Stimulated activated effector memory CD8-positive, alpha-beta T cell treated with anti-CD3 and anti-CD28 coated beads, Interleukin-12 subunit alpha, Interleukin-12 subunit beta, amount 100 ng/mL, for 72 hours (primary cell): ENCODE data around the gene CASP9.
"Not testable (repeated sequence)": the region's sequence is repeated elsewhere in the genome, so short reads cannot be mapped to it uniquely, and the experiment has no call there.

Experiments used
- ATAC-seq: fragments of 150-1000 bp; cut with Tn5 transposase; 2 replicates; pipeline ENCODE4 v1.10.0; 2021
- DNase-seq, 2 donors: peaks; one replicate each; pipeline ENCODE4 v3.0.0; 2021 to 2022; ENCODE audit warnings: low spot score in 2 of 2
- H3K27ac Mint-ChIP-seq: one replicate; pipeline ENCODE4 v1.8.0; 2022; ENCODE audit warnings: mild to moderate bottlenecking, mixed read lengths
- H3K36me3 Mint-ChIP-seq: one replicate; pipeline ENCODE4 v1.8.0; 2022; ENCODE audit warnings: mild to moderate bottlenecking, mixed read lengths
- H3K4me1 Mint-ChIP-seq: one replicate; pipeline ENCODE4 v1.8.0; 2022; ENCODE audit warnings: mixed read lengths
- H3K4me3 Mint-ChIP-seq: one replicate; pipeline ENCODE4 v1.8.0; 2022; ENCODE audit warnings: mild to moderate bottlenecking, mixed read lengths
- H3K9me3 Mint-ChIP-seq: one replicate; pipeline ENCODE4 v1.8.0; 2022; ENCODE audit warnings: mixed read lengths

The CASP9 gene

DNA sequence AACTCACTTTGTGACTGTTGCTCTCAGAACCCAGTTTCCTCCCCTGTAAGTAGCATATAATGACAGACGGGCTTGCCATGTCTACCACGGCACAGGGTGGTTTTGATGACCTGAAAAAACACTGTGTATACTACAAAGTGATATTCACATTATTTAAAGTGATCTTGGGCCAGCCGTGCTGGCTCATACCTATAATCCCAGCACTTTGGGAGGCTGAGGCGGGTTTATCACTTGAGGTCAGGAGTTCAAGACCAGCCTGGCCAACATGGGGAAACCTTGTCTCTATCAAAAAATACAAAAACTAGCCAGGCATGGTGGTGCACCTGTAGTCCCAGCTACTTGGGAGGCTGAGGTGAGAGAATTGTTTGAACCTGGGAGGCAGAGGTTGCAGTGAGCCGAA is 9.5 kb downstream of the CASP9 start:
- H3K9me3 Mint-ChIP-seq, DNase-seq, H3K4me3 Mint-ChIP-seq: not testable (repeated sequence)
- peaks cover 22% of the 10 kb centered on the region for H3K4me1 Mint-ChIP-seq
- peak; percentile 29 for ATAC-seq
- peak overlapping the region; percentile 84 for H3K27ac Mint-ChIP-seq
- peaks cover 47% of the 10 kb centered on the region for H3K36me3 Mint-ChIP-seq

DNA sequence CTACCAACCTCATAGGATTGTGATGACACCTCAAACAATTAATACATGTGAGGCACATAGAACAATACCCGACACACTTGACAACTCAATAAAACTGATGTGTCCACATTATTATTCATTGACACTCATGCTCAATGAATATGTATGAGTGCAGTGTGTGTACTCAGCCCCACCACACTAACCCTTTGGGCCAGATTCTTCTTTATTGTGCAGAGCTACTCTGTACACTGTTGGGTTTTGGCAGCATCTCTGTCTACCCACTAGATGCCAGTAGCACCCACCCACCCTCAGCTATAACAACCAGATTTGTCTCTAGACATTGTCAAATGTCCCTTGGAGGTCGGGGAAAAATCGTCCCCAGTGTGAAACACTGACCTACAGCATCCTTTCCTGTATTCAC is 10.1 kb downstream of the CASP9 start:
- DNase-seq, result no peak
- ATAC-seq, result no peak
- peak overlapping the region; percentile 84 for H3K27ac Mint-ChIP-seq
- no peaks in the 10 kb centered on the region for H3K9me3 Mint-ChIP-seq
- peaks cover 22% of the 10 kb centered on the region for H3K4me1 Mint-ChIP-seq
- peaks cover 47% of the 10 kb centered on the region for H3K36me3 Mint-ChIP-seq
- H3K4me3 Mint-ChIP-seq, result no peak overlapping the region

DNA sequence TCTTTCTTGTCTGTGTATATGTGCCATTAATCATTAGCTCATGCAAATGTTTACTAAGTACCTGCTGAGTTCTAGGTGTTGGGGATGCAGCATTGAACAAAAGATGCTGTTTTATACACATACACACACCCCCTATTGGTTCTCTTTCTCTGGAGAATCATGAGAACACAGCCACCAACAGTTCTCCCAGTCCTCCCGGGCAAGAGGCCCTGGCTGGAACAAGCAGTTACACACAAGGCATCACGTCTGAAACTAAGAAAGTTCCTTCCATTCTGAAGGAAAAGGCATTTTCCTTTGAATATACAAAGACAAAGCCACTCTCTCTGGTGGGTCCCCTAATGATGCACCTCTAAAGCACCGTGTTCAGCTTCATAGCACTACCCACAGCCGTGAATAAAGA is 10.8 kb downstream of the CASP9 start:
- ATAC-seq (no peak), DNase-seq (no peak)
- Mint-ChIP-seq H3K4me3 (no peak overlapping the region), H3K27ac (no peak overlapping the region), H3K36me3 (peaks cover 45% of the 10 kb centered on the region), H3K4me1 (peaks cover 22% of the 10 kb centered on the region), H3K9me3 (no peaks in the 10 kb centered on the region)

DNA sequence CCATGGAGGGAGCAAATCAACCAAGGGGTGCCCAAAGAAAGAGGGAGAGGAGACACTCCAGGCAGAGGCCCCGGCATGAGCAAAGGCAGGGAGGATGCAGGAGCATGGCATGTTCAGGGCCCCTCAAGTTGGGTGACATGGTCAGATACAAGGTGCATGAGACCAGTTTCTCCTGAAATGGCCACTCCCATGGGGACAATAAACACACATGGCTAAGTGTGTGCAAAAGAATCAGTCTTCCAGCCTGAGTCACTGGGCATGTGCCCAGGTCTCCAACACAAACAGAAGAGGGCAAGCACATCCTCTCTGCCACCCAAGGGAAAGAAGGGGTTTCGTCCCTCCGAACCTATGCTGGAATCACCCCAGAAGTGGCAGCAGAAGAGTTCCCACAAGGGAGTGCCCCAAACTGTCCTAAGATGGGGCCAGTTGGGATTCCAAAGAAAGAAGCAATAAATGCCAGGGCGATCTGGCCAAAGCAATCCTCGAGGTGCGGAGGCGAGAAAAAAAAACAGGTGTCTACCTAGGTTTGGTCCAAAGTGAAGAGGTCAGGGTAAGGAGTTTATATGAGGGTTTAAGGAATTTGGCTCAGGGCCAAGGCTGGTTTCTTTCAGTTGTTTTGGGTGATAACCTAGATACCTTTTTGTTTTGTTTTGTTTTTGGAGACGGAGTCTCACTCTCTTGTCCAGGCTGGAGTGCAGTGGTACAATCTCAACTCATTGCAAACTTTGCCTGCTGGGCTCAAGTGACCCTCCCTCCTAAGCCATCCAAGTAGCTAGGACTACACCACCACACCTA is 13.2 kb downstream of the CASP9 start:
- Mint-ChIP-seq H3K36me3 (peaks cover 25% of the 10 kb centered on the region), H3K4me3 (no peak overlapping the region), H3K4me1 (peaks cover 22% of the 10 kb centered on the region), H3K9me3 (no peaks in the 10 kb centered on the region), H3K27ac (peak overlapping the region; percentile 35)
- ATAC-seq (no peak), DNase-seq (no peak)

DNA sequence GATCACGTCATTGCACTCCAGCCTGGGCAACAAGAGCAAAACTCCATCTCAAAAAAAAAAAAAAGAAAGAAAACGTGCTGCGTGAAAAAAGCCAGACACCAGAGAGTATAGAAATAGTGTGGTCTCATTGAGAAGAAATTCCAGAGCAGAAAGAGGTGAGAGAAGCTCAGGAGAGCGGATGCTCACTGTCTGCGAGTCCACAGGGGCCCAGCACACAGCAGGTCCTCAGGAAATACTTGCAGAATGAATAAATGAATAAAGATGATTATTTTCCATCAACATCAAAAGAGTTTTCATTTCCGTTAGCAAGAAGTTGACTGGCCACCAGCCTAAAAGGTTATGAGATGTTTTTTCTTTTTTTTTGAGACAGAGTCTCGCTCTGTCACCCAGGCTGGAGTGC is 14.4 kb downstream of the CASP9 start:
- no peaks in the 10 kb centered on the region for H3K9me3 Mint-ChIP-seq
- H3K36me3 Mint-ChIP-seq, result peaks cover 17% of the 10 kb centered on the region
- H3K27ac Mint-ChIP-seq, result no peak overlapping the region
- H3K4me3 Mint-ChIP-seq, result no peak overlapping the region
- ATAC-seq (no peak), DNase-seq (no peak)
- peaks cover 12% of the 10 kb centered on the region for H3K4me1 Mint-ChIP-seq

DNA sequence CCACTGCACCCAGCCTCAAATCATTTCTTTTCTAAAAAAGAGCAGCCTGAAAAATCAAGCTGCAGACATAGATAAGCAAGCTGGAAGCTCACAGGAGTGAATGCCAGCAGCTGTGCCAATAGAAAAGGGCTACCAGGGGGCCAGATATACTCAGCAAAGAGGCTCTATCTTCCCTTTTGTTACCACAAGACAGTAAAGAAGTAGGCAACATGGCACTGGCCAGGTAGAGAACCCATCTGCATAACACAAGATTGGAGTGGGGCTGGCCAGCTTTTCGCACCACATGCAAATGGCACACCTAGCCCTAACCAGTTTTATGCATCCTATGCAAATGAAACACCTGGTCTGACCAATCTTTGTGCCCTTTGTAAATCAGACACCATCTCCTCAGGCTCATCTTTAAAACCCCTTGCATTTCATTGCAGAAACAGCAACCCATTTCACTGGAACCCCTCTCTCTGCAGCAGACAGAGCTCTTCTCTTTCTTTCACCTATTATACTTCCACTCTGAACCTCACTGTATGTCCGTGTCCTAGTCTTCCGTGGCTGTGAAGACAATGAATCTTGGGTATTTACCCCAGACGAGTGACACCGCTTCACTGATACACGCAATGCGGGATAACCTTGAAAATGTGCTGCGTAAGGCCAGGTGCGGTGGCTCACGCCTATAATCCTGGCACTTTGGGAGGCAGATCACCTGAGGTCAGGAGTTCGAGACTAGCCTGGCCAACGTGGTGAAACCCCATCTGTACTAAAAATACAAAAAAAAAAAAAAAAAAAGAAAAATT is 15.1 kb downstream of the CASP9 start:
- no peak for ATAC-seq
- Mint-ChIP-seq H3K4me3 (no peak overlapping the region), H3K4me1 (peaks cover 6% of the 10 kb centered on the region), H3K36me3 (peaks cover 18% of the 10 kb centered on the region), H3K27ac (no peak overlapping the region), H3K9me3 (no peaks in the 10 kb centered on the region)
- no peak for DNase-seq

DNA sequence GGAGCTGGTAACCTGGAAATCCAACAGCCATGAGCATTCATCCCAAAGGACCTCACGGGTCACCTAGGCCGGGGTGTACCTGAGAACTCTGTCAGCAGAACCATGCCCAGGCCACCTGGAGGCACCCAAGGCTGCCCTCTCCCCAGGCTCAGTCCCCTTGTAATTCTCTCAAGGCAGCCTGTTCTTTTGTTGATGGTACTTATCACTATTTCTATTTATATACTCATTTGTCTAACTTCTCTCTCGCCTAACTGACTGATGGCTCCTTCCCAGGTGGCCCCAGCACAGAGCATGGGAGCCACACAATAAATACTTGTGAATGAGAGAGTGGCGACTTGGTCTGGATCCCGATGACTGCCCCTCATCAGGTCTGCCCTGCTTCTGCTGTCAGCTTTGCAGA is 16.7 kb downstream of the CASP9 start:
- no peak overlapping the region for H3K27ac Mint-ChIP-seq
- no peaks in the 10 kb centered on the region for H3K9me3 Mint-ChIP-seq
- H3K4me1 Mint-ChIP-seq, result peaks cover 6% of the 10 kb centered on the region
- peaks cover 26% of the 10 kb centered on the region for H3K36me3 Mint-ChIP-seq
- ATAC-seq (no peak), DNase-seq (no peak)
- no peak overlapping the region for H3K4me3 Mint-ChIP-seq

DNA sequence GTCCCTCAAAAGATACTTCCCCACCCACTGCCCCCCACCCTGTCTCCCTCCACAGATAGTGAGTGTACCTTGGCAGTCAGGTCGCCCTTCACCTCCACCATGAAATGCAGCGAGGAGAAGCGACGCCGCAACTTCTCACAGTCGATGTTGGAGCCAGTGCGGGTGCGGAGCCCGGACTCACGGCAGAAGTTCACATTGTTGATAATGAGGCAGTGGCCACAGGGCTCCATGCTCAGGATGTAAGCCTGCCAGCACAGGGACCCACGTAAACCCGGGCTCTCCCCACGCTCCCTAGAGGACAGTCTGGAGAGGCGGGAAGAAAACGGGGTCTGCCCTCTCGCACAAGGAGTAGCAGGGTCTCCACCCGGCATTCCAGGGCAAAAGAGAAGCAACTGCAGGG is 17.2 kb downstream of the CASP9 start:
- DNase-seq, result no peak
- Mint-ChIP-seq H3K4me1 (peaks cover 6% of the 10 kb centered on the region), H3K9me3 (no peaks in the 10 kb centered on the region), H3K4me3 (no peak overlapping the region), H3K27ac (no peak overlapping the region), H3K36me3 (peaks cover 22% of the 10 kb centered on the region)
- no peak for ATAC-seq

DNA sequence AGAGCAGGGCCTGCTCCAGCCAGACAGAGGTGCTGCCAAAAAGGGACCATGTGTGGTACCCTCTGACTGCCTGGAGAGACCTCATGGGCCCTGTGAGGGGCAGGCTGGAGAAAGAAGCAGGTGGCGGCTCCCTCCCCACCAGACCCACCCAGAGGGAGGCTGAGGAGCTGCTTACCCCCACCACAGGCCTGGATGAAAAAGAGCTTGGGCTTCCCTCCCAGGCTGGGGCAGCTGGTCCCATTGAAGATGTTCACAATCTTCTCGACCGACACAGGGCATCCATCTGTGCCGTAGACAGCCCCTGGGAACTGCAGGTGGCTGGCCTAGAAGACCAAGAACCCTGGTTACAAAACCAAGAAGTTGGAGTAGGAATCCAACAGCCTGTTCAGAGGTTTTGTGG is 19.6 kb downstream of the CASP9 start:
- DNase-seq, result no peak
- ATAC-seq, result no peak
- peaks cover 19% of the 10 kb centered on the region for H3K36me3 Mint-ChIP-seq
- no peaks in the 10 kb centered on the region for H3K4me1 Mint-ChIP-seq
- no peak overlapping the region for H3K27ac Mint-ChIP-seq
- no peaks in the 10 kb centered on the region for H3K9me3 Mint-ChIP-seq
- H3K4me3 Mint-ChIP-seq, result no peak overlapping the region

DNA sequence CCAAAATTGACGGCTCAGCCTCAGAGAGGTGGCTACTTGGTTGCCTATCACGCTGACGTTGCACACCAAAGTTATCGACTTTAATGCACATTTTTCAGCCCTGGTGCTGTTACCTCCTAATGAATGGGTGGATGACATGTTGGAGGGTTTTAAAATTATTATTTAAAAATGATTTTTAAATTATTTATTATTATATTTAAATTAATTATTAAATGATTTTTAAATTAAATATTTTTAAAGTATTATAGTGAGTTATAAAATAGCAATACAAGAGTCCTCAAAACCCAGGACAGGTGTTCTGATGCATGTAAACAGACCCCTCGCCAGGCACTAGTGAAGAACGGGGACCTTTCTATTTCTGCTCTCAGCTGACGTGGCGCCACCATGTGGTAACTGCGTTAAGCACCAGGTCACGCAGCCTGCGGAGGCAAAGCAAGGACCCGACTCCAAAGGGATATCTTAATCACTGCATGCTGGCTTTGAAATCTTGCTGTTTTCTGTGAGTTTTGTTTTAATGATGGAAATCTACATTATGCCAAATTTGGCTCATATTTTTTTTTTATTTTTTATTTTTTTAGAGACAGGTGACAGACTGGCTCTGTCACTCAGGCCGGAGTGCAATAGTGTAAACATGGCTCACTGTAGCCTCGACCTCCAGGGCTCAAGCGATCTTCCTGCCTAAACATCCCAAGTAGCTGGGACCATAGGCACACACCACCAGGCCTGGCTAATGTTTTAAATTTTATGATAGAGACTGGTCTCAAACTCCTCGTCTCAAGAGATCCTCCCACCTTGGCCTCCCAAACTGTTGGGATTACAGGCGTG is 22.6 kb downstream of the CASP9 start:
- Mint-ChIP-seq H3K4me1 (no peaks in the 10 kb centered on the region), H3K27ac (no peak overlapping the region), H3K4me3 (no peak overlapping the region), H3K9me3 (no peaks in the 10 kb centered on the region), H3K36me3 (peaks cover 29% of the 10 kb centered on the region)
- ATAC-seq (peak; percentile 63), DNase-seq (peak; percentile 39 to 72)

DNA sequence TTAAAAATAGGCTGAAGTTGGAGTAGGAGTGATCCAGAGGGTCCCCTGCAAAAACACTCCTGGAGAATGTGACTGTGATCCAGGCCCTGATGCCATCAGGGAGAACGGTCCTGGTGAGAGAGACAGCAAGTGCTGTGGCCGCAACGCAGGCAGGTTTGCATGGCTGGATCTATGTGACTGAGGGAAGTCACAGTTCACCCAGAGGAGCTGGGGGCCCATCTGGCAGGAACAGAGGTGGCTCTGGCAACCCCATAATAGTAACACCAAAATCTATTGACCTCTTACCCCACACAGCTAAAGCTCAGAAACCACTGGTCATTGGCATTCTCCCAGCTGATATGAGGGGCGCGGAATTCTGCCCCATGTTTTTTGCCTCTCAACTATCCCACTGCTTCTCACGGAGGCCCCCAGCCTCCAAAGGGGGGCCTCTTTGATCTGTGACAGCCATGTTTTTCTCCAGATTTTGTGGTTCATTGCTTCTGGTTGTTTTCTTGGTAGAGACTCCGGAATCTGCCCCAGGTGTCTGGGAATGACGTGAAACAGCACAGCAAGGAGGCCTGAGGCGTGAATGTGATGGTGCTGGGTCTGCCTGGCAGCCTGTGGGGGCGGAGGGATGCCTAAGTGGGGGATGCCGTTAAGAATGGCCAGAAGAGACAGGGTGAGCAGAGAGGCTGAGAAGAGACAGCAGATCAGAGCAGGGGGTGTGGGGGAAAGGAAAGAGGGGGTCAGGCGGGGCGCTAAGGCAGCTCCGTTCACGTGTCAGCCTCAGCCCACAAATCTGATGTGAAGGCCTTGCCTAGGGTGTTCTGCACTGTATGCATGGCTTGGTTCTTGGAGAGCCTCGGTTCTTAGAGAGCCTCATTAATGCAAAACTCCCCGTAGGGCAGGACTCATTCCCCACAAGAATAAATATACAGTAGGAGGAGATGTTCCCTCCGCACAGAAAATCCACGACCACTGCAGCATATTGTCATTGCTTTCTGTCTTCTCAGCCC is 23.5 kb downstream of the CASP9 start:
- DNase-seq (no peak), ATAC-seq (no peak)
- no peaks in the 10 kb centered on the region for H3K9me3 Mint-ChIP-seq
- no peak overlapping the region for H3K27ac Mint-ChIP-seq
- no peak overlapping the region for H3K4me3 Mint-ChIP-seq
- H3K4me1 Mint-ChIP-seq, result no peaks in the 10 kb centered on the region
- H3K36me3 Mint-ChIP-seq, result peaks cover 38% of the 10 kb centered on the region

DNA sequence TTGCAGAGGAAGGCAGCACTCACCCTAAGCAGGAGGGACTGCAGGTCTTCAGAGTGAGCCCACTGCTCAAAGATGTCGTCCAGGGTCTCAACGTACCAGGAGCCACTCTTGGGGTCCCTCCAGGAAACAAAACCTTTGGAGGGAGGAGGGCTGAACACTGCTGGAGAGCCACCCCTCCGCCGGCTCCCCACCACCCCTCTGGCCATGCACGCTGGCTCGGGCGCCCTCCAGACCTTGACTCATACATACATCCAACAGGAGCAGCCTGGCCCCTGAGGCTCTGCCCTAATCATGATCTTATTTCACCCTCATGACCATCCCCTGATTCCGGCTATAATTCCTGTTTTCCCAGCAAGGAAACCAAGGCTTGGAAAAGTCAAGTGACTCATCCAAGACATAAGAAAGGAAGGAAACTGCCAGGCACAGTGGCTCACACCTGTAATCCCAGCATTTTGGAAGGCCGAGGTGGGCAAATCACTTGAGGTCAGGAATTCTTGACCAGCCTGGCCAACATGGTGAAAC is 30.1 kb downstream of the CASP9 start:
- DNase-seq (no peak), ATAC-seq (no peak)
- peaks cover 49% of the 10 kb centered on the region for H3K36me3 Mint-ChIP-seq
- no peak overlapping the region for H3K27ac Mint-ChIP-seq
- H3K9me3 Mint-ChIP-seq, result no peaks in the 10 kb centered on the region
- H3K4me3 Mint-ChIP-seq, result no peak overlapping the region
- H3K4me1 Mint-ChIP-seq, result no peaks in the 10 kb centered on the region

DNA sequence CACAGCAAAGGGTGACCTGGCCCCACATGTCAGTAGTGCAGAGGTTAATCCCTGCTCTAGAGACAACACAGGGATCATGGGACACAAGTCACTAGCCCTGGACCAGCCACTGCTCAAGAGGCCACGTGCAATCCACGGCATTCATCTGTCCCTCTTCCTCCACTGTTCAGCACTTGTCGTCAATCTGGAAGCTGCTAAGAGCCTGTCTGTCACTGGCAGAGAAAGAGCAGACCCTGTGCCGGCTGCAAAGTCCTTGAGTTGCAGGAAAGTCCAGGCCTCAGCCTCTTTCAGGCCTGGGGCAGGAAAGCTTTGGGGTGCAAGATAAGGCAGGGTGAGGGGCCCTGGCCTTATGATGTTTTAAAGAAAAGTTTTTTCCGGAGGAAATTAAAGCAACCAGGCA is 31.4 kb downstream of the CASP9 start:
- Mint-ChIP-seq H3K36me3 (peaks cover 49% of the 10 kb centered on the region), H3K4me1 (no peaks in the 10 kb centered on the region), H3K9me3 (no peaks in the 10 kb centered on the region), H3K4me3 (no peak overlapping the region), H3K27ac (no peak overlapping the region)
- ATAC-seq (no peak), DNase-seq (no peak)

DNA sequence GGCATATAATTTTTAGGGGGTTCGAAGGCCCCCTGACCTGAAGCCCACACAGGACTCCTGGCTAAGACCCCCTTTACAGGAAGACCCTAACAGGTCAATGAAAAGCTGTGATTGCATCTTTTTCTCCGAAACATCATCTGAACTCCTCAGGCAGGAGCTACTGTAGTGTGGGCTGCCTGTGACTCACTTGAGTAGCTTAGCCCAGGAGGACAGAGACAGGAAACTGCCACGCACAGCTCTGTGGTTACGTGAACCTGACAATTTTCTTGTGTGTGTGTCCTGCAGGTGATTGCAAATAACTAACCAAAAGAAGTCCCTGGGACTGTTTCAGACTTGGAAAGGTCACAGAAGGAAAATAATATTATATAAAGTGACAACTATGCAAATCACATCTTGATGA is 33.0 kb downstream of the CASP9 start:
- DNase-seq, H3K4me1 Mint-ChIP-seq, H3K9me3 Mint-ChIP-seq, H3K27ac Mint-ChIP-seq, H3K4me3 Mint-ChIP-seq: not testable (repeated sequence)
- peak; percentile 82 for ATAC-seq
- peaks cover 42% of the 10 kb centered on the region for H3K36me3 Mint-ChIP-seq
